ENCODE measurements around the gene MARK4. TPM values are rescaled to one million over a fixed set of nuclear protein-coding genes. Genes with fewer than 3 reads are reported as not detected.

The MARK4 gene
- total RNA-seq, 1 donor from 2014 or later = 165 TPM

- TF ChIP-seq CTCF (IDR thresholded peaks at IDR 0.05; ENCODE audit: unreplicated experiment) = no peak
- Mint-ChIP-seq H3K27ac (ENCODE audit: unreplicated experiment) (no peak overlapping the region), H3K4me1 (ENCODE audit: unreplicated experiment) (peaks cover 6% of the 10 kb centered on the region), H3K9me3 (ENCODE audit: unreplicated experiment) (no peaks in the 10 kb centered on the region), H3K4me3 (ENCODE audit: unreplicated experiment) (peak overlapping the region; percentile 54), H3K27me3 (ENCODE audit: unreplicated experiment) (peaks cover 9% of the 10 kb centered on the region), H3K36me3 (ENCODE audit: low read depth, unreplicated experiment) (peaks cover 59% of the 10 kb centered on the region)
- DNase-seq (ENCODE audit: low spot score) = no peak
Measured at GRCh38 chr19:45298264-45298663, 47.2 kb downstream of the MARK4 start.

GRCh38 chr19:45299719-45300118 is 48.6 kb downstream of the MARK4 start:
- peaks cover 8% of the 10 kb centered on the region for H3K4me1 Mint-ChIP-seq (ENCODE audit: unreplicated experiment)
- peaks cover 13% of the 10 kb centered on the region for H3K27me3 Mint-ChIP-seq (ENCODE audit: unreplicated experiment)
- H3K27ac Mint-ChIP-seq (ENCODE audit: unreplicated experiment) = no peak overlapping the region
- no peaks in the 10 kb centered on the region for H3K9me3 Mint-ChIP-seq (ENCODE audit: unreplicated experiment)
- H3K4me3 Mint-ChIP-seq (ENCODE audit: unreplicated experiment) = peak overlapping the region; percentile 69
- TF ChIP-seq CTCF (IDR thresholded peaks at IDR 0.05; ENCODE audit: unreplicated experiment) = no peak
- no peak for DNase-seq (ENCODE audit: low spot score)
- H3K36me3 Mint-ChIP-seq (ENCODE audit: low read depth, unreplicated experiment) = peaks cover 51% of the 10 kb centered on the region

GRCh38 chr19:45302416-45302815 is 51.3 kb downstream of the MARK4 start:
- peaks cover 7% of the 10 kb centered on the region for H3K4me1 Mint-ChIP-seq (ENCODE audit: unreplicated experiment)
- peaks cover 20% of the 10 kb centered on the region for H3K27me3 Mint-ChIP-seq (ENCODE audit: unreplicated experiment)
- TF ChIP-seq CTCF (IDR thresholded peaks at IDR 0.05; ENCODE audit: unreplicated experiment) = no peak
- no peak overlapping the region for H3K27ac Mint-ChIP-seq (ENCODE audit: unreplicated experiment)
- no peaks in the 10 kb centered on the region for H3K9me3 Mint-ChIP-seq (ENCODE audit: unreplicated experiment)
- H3K36me3 Mint-ChIP-seq (ENCODE audit: low read depth, unreplicated experiment) = peaks cover 35% of the 10 kb centered on the region
- no peak overlapping the region for H3K4me3 Mint-ChIP-seq (ENCODE audit: unreplicated experiment)
- DNase-seq (ENCODE audit: low spot score) = no peak

- Mint-ChIP-seq H3K4me3 (ENCODE audit: unreplicated experiment) (no peak overlapping the region), H3K36me3 (ENCODE audit: low read depth, unreplicated experiment) (peaks cover 30% of the 10 kb centered on the region), H3K4me1 (ENCODE audit: unreplicated experiment) (peaks cover 3% of the 10 kb centered on the region), H3K27me3 (ENCODE audit: unreplicated experiment) (peaks cover 22% of the 10 kb centered on the region), H3K27ac (ENCODE audit: unreplicated experiment) (no peak overlapping the region), H3K9me3 (ENCODE audit: unreplicated experiment) (no peaks in the 10 kb centered on the region)
- no peak for DNase-seq (ENCODE audit: low spot score)
- no peak for TF ChIP-seq CTCF (IDR thresholded peaks at IDR 0.05; ENCODE audit: unreplicated experiment)
Measured at GRCh38 chr19:45303269-45304060, 52.4 kb downstream of the MARK4 start.

- no peak overlapping the region for H3K27ac Mint-ChIP-seq (ENCODE audit: unreplicated experiment)
- H3K4me3 Mint-ChIP-seq (ENCODE audit: unreplicated experiment) = no peak overlapping the region
- no peaks in the 10 kb centered on the region for H3K9me3 Mint-ChIP-seq (ENCODE audit: unreplicated experiment)
- no peak for DNase-seq (ENCODE audit: low spot score)
- H3K4me1 Mint-ChIP-seq (ENCODE audit: unreplicated experiment) = peaks cover 3% of the 10 kb centered on the region
- peaks cover 23% of the 10 kb centered on the region for H3K27me3 Mint-ChIP-seq (ENCODE audit: unreplicated experiment)
- peaks cover 21% of the 10 kb centered on the region for H3K36me3 Mint-ChIP-seq (ENCODE audit: low read depth, unreplicated experiment)
- no peak for TF ChIP-seq CTCF (IDR thresholded peaks at IDR 0.05; ENCODE audit: unreplicated experiment)
Measured at GRCh38 chr19:45304141-45304926, 53.3 kb downstream of the MARK4 start.

Data from endothelial cell (in vitro differentiated cells).